Measurements from ENCODE around the gene ACTR3C.
"Not testable (repeated sequence)": the region's sequence is repeated elsewhere in the genome, so short reads cannot be mapped to it uniquely, and the experiment has no call there.

ACTR3C gene

DNA sequence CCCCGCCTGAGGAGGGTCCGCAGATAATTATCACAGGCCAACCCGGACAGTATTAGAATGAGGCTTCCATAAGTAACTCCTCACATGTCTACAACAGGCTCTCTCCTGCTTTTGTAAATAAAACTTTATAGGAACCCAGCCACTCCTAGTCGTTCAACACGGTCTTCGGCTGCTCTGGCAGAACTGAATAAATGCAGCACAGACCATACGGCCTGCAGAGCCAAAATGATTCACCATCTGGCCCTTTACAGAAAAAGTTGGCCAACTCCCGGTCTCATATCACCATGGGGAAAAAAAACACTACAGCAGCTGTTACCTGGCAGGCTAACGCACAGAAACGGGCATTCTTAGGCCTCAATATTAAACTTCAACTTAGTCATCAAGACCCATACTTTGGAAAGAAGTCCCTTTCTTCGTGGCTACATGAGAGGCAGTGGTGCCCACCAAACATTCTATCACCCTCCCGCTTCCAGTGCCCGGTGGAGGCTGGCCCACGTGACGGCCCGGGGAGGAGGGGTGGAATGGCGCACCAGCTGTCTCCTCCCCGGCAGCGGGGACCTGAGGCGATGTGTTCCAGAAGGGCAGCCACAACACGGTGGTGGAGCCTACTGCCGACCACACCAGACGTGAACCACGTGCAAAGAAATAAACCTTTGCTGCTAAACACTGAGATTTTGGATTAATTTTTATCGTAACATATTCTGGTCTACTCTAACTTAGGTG lies 41.5 kb downstream of the ACTR3C start:
- not testable (repeated sequence) for DNase-seq (ENCODE audit: low spot score)

DNA sequence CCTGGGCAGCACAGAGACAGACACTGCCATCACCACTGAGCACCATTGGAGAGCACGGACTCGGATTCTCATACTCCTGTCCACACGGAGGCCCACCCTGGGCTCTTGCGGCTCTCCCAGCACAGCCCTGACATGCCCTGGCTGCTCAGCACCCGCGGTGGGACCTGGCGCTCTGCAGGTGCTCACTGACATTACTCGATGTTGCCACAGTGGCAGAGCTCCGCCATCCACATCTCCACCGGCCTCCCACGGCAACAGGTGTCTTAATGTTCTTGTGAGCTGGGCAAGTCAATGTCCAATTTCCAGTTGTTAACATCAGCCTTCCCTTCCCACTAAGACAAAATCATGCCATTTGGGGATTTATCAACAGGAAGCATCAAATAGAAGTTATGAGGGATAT lies 45.0 kb downstream of the ACTR3C start:
- not testable (repeated sequence) for DNase-seq (ENCODE audit: low spot score)

GRCh38 chr7:150276132-150276695 lies 47.1 kb downstream of the ACTR3C start:
- DNase-seq (ENCODE audit: low spot score), result peak; percentile 40

DNA sequence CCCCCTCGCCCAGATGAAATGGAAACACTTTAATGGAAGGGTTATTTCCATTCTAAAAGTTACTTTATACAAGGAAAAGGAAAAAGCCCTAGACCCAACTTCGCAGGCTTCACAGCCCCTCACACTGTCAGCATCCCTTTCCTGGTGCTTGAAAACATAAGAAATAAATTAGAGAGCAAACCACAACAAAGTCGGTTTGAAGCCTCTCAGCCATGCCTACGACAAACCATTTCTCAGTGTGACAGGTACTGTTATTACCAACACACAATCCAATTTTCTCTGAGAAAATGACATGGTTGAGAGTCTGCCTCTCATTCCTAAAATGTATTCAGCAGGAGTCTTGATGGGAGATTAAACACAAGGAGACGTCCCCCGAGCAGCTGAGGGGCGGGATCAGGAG lies 51.4 kb downstream of the ACTR3C start:
- DNase-seq (ENCODE audit: low spot score), result peak; percentile 19

- not testable (repeated sequence) for DNase-seq (ENCODE audit: low spot score)
These were observed 53.1 kb downstream of the ACTR3C start for GRCh38 chr7:150270101-150270824.

- not testable (repeated sequence) for DNase-seq (ENCODE audit: low spot score)
These were observed 54.5 kb downstream of the ACTR3C start for GRCh38 chr7:150268798-150269197.

DNA sequence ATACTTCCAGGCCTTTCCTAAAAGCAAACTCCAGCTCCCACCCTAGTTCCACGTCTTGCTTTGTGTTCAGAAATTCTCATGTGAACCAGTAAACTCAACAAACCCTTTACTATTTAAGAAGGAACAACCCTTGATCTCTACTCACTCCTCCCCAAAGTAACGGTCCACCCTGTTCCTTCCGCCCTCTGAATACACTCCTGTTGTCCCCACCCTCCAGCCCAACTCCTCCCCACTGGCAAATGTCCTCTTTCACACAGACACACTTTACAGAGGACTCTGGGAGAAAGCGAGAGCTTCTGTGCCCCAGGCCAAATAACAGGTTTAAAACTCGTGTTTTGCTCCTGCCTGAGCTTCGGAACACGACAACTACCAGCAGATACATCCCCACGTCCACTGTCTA lies 55.1 kb downstream of the ACTR3C start:
- not testable (repeated sequence) for DNase-seq (ENCODE audit: low spot score)

- not testable (repeated sequence) for DNase-seq (ENCODE audit: low spot score)
These were observed 56.2 kb downstream of the ACTR3C start for GRCh38 chr7:150266953-150267665.

DNA sequence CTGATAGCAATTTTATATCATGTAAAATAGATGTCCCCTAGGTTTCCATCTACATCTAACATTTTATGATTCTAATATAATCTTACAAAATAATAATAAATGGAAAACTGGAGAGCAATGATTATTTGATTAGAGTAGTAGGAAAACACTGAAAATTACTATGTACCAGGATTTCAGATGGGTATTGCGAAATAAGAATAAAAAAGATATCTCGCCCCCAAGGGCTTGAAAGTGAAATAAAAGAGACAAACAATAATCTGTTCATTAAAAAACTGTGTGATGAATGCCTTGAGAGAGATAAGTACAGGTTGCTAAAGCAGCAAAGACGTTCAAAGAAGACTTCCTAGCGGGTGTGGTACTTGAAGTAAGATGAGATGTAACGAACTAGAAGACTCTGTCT lies 60.7 kb downstream of the ACTR3C start:
- DNase-seq (ENCODE audit: low spot score), result not testable (repeated sequence)

- DNase-seq (ENCODE audit: low spot score), result not testable (repeated sequence)
These were observed 75.6 kb downstream of the ACTR3C start for GRCh38 chr7:150247745-150248144.

DNA sequence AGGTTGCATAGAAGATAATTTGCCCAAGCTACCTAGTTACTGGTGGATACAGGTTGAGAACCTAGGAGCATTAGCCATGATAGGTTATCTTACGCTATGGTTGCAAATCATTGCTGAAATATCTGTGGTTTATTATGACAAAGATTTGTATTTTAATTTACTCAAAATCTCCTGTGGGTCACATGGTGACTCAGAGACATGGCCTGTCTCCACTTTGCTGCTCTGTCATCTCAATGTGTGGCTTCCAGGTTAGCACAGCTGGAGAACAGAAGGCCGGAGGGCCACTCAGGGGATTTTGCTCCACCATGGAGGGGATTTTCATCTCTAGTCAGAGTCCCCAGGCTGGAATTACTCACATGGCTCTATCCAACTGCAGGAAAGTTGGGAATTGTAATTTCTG lies 78.1 kb downstream of the ACTR3C start:
- not testable (repeated sequence) for DNase-seq (ENCODE audit: low spot score)

GRCh38 chr7:150242935-150243334 lies 80.4 kb downstream of the ACTR3C start:
- DNase-seq (ENCODE audit: low spot score), result peak; percentile 33

- not testable (repeated sequence) for DNase-seq (ENCODE audit: low spot score)
These were observed 97.9 kb downstream of the ACTR3C start for GRCh38 chr7:150225444-150225843.

DNA sequence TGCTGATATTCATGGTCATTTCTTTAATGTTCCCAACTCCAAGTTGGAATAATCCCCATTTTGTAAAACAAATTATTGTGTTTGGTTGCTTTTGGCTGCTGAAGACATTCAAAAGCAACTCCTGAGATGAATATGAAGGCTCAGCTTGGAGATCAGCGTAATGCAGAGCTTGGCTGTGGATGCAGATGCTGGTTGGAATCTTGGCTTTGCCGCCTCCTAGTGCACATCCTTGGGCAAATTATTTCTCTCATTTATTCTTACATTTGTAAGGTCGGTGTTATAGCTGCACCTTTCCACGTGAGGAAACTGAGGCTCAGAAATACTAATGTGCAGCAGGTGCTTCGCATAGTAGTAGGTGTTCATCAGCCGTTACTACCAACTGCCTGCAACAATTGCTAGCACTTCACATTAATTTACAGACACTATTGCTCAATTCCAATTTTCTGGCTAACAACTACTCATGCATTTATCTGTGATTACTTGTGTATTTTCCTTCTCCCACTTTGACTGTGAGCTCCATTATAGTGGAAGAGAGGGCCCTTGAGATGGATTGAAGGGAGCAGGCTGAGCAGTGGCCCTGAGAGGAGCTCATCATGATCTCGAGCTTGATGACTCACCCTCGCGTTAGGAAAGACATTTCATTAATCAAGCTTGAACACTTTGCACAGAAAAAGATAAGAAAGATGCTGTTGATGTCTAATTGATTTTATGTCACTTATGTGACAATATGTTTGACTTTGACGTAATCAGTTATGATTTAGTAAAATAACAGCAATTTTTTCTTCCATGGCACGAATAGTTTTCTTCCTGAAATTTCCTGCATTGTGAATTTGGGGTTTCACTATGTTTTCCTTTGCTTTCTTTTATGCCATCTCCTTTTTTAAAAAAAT lies 101.0 kb downstream of the ACTR3C start:
- DNase-seq (ENCODE audit: low spot score), result not testable (repeated sequence)

- DNase-seq (ENCODE audit: low spot score), result not testable (repeated sequence)
These were observed 102.6 kb downstream of the ACTR3C start for GRCh38 chr7:150220673-150221181.

- not testable (repeated sequence) for DNase-seq (ENCODE audit: low spot score)
These were observed 103.2 kb downstream of the ACTR3C start for GRCh38 chr7:150219941-150220658.

DNA sequence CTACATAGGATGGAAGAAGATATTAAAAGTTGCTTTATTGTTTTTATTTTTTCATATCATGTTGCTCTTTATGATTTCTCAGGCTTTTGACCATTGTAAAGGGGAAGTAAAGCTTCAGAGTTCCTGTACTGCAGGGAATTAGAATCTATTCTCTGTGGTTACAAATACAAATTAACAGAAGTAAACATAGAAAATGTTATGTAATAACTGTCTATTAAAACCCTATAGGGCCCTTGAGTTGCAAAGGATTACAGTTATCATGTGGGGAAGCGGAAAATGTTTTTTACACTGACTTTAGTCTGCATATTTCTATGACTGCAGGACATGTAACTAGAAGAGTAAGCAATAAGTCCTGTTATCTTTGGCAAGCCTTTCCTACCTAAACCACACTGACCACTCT lies 116.5 kb downstream of the ACTR3C start:
- not testable (repeated sequence) for DNase-seq (ENCODE audit: low spot score)

GRCh38 chr7:150205866-150206265 lies 117.5 kb downstream of the ACTR3C start:
- not testable (repeated sequence) for DNase-seq (ENCODE audit: low spot score)

DNA sequence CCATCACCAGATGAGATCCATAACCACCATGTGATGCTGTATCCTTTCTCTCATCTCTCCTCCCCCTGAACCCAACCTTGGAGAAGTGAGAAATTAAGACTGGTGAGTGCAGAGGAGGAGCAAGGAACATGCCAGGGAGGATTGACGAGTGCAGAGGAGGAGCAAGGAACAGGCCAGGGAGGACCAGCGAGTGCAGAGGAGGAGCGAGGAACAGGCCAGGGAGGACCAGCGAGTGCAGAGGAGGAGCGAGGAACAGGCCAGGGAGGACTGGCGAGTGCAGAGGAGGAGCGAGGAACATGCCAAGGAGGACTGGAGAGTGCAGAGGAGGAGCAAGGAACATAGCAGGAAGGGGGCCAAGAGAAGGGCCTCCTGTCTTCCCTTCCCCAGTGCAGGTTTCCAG lies 118.8 kb downstream of the ACTR3C start:
- DNase-seq (ENCODE audit: low spot score), result not testable (repeated sequence)

DNA sequence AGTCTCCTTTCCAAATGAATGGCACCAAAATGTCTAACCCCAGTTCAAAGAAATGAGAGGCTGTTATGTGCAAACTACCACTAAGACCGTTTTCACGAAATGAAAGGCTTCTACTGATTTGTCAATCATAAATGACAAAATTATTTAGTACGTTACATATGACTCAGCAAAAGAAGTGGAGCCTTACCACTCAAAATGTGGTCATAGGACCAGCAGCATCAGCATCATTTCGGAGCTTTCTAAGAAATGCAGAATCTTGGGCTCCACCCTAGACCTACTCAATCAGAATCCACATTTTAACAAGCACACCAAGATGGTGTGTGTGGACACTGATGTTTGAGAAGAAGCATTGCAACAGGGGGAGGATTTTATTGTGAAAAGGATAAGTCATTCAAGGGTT lies 120.5 kb downstream of the ACTR3C start:
- DNase-seq (ENCODE audit: low spot score), result peak; percentile 66

Measured in activated CD4-positive, alpha-beta T cell treated with anti-CD3 and anti-CD28 coated beads, Interleukin-2, Interleukin-4, amounts not matched to agents 100 ng/mL and 50 ng/mL, durations not matched to agents 16 hours and 8 hours (primary cell).